K562 (cell line): ENCODE measurements around the gene HSD3B2. TPM values are rescaled to one million over a fixed set of nuclear protein-coding genes. Genes with fewer than 3 reads are reported as not detected.

Source experiments
- ATF6 ChIP-seq: sonication (generic); formaldehyde crosslinking; IDR thresholded peaks from 2 replicates; pipeline ENCODE4 v1.4.0; 2020; ENCODE audit warnings: mild to moderate bottlenecking, missing genetic modification reagents
- RNF2 ChIP-seq: sonication (generic); IDR thresholded peaks from 2 replicates; pipeline ENCODE4 v1.6.1; 2016
- TAF15 ChIP-seq: fragments of 200-400 bp; formaldehyde crosslinking; IDR thresholded peaks from 2 replicates; pipeline ENCODE4 v1.6.1; 2017; ENCODE audit warnings: mild to moderate bottlenecking, low read depth, low read length, moderate library complexity
- ZHX1 ChIP-seq: fragments of 150-350 bp; conservative IDR thresholded peaks from 2 replicates; pipeline ENCODE4 v1.6.1; 2014; ENCODE audit warnings: low read length
- ZNF407 ChIP-seq: fragments of 450-650 bp; IDR thresholded peaks from 2 replicates; pipeline ENCODE4 v1.6.1; 2016; ENCODE audit warnings: low read depth
- ZNF445 ChIP-seq: fragments of 250-450 bp; sonication (Bioruptor Pico); IDR thresholded peaks from 2 replicates; pipeline ENCODE4 v1.4.0; 2020; ENCODE audit warnings: low read depth, mild to moderate bottlenecking, moderate library complexity
- ZNF589 ChIP-seq: fragments of 200-800 bp; sonication (Bioruptor generic); IDR thresholded peaks from 2 replicates; pipeline ENCODE4 v1.6.1; 2016; ENCODE audit warnings: low read depth, missing genetic modification characterization, missing compliant biosample characterization
- polyA plus RNA-seq, 8 experiments: library from polyadenylated mRNA; depleted of rRNA in 4 of 8; stranded (reverse) in 5 of 8; unstranded in 3 of 8; fragments of >200 nt; fragmentation: Nextera tagmentation in 2 of 8; fragmentation: Illumina TruSeq in 1 of 8; extraction: Ambion mirVana in 2 of 8; extraction: Trizol in 1 of 8; gene quantifications; 2 replicates each; pipeline versions ENCODE4 v1.2.1 to v1.2.3, GENCODE V29; 2011 to 2014; ENCODE audit warnings: inconsistent platforms in 1 of 8, missing spikeins in 1 of 8
- total RNA-seq, 7 experiments: library from RNA; depleted of rRNA in 6 of 7; stranded (reverse); fragments of >200 nt in 6 of 7; fragmentation: Illumina TruSeq in 2 of 7; extraction: Trizol in 2 of 7; gene quantifications; 2 replicates each; pipeline versions ENCODE4 v1.2.1 to v1.2.3, GENCODE V29; 2011 to 2021; ENCODE audit warnings: low replicate concordance in 1 of 7

The HSD3B2 gene
- total and polyA plus RNA-seq, 9 of the 15 experiments (the other 6 are each of a cell fraction or from before 2014, with no cell fraction given) = 1.1 TPM; not detected in 8

DNA sequence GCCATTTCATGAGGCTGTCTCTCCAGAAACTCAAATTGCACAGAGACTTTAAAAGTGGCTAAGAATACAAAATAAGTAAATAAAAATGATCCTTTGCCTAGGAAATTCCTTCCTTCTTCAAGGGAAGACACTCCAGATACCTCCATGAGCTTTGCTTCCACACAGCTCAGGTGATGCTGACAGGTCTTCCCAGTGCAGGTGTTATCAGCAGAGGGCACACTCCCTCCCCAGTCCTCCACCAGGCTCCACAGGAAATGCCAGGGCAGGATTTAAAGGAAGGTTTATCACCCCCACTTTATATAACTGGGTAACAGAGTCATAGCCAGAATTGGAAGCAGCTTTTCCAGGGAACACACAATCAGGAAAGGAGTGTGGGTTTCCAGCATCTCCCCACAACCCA lies 5.7 kb downstream of the HSD3B2 start (continued):
- TF ChIP-seq ZNF407 (no peak), ZNF589 (CRISPR knock-in tag) (no peak), RNF2 (no peak), ATF6 (CRISPR knock-in tag) (no peak), TAF15 (no peak), ZNF445 (CRISPR knock-in tag) (no peak), ZHX1 (no peak)
